Left renal pelvis (tissue), 4 donors: ENCODE results near the gene RTN4. TPM values are rescaled to one million over a fixed set of nuclear protein-coding genes. Genes with fewer than 3 reads are reported as not detected.
"Not testable (repeated sequence)": the region's sequence is repeated elsewhere in the genome, so short reads cannot be mapped to it uniquely, and the experiment has no call there.

Experiments used
- DNase-seq, 4 donors: peaks; one replicate each; pipeline ENCODE4 v3.0.0-alpha.2; 2013; ENCODE audit warnings: low read depth in 4 of 4, low spot score in 3 of 4
- polyA plus RNA-seq, 4 donors: library from polyadenylated mRNA; unstranded; fragments of 120-200 nt; gene quantifications; one replicate each; pipeline ENCODE4 v1.2.1, GENCODE V29; 2013; ENCODE audit not compliant: insufficient read length in 4 of 4

The RTN4 gene
- polyA plus RNA-seq, 4 donors = 297 to 398 (median 343) TPM

DNA sequence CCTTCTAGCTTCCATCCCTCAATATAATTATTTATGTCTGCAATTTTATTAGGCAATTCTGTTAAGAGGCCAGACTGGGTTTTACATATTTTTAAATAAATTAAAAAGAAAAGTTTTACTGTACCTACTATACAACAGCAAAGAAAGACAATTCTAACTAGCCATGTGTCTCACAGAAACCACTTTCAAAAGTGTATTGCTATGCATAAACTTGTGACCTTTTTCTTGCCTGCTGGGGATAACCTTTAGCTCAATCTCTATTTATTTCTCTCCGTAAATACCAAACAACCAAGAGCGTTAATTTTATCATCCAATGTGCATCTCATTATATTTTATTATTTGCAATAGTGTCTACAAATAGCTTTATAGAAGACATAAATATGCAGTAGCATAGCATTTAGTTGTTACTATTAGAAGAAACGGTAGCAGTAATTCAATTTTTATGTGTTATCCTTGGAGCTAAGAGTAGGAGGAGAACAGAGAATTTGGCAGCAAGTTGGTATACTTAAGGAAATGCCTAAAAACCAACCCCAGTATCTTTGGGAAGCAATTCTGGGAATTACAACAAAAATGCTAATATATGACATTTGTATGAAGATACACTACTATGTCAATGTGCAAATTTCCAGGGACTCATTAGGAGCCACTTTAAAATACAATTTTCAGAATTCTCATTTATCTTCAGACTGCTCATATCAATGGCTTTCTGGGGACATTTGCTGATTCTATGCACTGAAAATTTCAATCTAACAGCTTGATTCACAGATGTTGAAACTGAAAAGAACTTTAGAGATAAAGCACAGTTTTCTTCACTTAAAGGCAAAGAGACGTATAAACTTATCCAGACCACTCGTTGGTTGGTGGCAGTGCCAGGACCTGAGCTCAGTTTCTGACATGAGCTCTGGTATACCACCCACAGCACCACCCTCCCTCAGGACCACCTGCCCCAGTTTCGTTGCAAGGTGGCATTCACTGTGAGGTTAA, 23.0 kb upstream of the RTN4 start:
- DNase-seq = peak in 1 of 4 donors; percentile 6

DNA sequence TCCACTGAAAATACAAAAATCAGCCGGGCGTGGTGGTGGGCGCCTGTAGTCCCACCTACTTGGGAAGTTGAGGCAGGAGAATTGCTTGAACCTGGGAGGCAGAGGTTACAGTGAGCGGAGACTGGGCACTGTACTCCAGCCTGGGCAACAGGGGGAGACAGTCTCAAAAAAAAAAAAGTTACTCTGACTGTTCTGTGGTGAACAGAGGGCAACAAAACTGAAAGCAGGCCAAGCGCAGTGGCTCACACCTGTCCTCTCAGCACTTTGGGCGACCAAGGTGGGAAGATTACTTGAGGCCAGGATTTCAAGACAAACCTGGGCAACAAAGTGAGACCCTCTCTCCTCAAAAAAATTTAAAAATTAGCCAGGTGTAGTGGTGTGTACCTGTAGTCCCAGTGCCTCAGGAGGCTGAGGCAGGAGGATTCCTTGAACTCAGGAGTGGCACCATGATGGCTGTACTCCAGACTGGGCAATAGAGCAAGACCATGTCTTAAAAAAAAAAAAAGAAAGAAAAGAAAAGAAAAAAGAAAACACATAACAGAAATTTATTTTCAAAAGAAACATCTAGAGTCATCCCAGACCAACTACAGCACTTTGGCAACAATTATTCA, 13.6 kb upstream of the RTN4 start:
- DNase-seq = no peak

DNA sequence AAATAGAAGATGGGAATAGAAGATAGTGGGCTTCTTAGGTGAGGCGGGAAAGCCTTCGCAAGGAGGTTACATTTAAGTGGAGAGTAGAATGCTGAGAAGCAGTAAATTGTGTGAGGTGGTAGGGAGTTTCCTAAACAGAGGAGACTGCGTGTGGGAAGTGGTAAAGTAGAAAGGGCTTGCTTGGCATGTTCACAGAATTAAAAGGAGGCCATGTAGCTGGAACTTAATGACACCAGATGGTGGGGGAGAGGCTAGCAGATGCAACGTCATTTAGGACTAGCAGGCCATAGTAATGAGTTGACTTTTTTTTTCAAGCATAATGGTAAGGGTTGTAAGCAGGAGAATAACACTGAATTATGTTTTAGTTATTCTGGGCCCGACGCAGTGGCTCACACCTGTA, 13.0 kb upstream of the RTN4 start:
- DNase-seq = no peak

DNA sequence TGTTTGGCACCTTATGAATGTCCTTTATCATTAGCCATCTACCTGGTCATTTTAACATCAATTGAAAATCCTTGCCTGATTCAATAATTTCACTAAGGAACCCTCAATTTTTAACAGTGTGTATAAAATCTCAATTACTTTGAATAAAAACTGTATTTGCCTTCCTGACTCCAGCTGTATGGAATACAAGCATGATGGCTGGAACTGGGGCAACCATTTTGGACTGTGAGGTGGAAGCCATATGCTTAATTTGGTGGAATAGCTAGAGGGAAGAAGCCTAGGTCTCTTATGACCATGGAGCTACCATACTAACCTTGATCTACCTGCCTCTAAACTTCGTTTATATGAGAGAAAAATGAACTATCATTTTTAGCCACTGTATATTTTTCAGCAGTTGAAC, 12.5 kb upstream of the RTN4 start:
- no peak for DNase-seq

DNA sequence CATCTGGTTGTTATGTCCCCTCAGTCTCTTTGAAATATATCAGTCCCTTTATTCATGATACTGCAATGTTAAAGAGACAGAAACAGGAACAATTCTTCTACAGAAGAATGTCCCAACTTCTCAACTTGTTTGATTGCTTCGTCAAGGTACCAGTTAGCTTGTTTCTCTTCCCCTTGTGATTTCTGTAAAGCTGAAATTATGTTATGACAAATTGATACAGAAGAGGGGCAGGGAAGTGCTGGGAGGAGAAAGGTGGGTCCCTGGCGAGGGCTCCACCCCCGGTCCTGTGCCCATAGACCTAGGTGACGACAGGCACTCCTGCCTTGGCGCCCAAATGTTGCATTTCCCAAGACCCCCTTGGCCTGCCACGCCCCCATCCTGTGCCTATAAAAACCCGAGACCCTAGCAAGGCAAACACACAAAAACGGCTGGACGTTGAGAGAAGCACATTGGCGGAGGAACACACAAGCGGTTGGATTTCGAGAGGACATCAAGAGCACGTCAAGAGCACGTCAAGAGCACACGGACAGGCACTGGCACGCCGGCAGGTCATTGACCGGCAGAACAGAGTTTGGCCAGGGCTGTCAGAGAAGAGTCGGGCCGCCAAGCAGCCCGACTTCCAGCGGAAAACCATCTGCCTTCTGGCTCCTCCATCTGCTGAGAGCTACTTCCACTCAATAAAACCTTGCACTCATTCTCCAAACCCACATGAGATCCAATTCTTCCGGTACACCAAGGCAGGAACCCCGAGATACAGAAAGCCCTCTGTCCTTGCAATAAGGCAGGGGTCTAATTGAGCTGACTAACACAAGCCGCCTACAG, 11.5 kb upstream of the RTN4 start:
- no peak for DNase-seq

DNA sequence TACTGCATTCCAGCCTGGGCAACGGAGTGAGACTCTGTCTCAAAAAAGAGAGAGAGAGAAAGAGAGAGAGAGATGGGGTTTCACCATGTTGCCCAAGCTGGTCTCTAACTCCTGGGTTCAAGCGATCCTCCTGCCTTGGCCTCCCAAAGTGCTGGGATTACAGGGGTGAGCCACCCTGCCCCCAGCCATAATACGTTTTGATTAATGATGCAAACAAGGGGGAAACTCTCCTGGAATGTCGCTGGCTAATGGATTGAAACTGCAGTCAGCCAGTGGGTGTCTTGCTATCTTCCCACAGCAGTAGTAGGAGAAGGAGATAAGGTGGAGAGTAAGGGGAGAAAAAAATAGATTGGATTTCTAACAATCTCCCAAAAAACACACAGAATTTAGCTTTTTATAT, 9.5 kb upstream of the RTN4 start:
- no peak for DNase-seq

DNA sequence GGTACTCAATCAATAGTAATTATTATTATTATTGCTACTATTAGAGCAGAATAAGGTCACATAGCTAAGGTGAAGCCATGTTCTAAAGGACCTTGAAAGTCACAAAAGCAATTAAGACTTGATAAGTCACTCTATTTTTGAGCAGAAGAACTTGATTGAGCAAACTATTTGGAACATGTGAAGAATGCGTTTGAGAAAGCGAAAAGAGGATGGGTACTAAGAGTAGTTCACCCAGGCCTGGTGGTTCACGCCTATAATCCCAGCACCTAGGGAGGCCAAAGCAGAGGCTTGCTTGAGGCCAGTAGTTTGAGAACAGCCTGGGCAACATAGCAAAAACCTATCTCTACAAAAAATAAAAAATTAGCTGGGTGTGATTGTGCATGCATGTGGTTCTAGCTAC, 7.2 kb upstream of the RTN4 start:
- DNase-seq = no peak

DNA sequence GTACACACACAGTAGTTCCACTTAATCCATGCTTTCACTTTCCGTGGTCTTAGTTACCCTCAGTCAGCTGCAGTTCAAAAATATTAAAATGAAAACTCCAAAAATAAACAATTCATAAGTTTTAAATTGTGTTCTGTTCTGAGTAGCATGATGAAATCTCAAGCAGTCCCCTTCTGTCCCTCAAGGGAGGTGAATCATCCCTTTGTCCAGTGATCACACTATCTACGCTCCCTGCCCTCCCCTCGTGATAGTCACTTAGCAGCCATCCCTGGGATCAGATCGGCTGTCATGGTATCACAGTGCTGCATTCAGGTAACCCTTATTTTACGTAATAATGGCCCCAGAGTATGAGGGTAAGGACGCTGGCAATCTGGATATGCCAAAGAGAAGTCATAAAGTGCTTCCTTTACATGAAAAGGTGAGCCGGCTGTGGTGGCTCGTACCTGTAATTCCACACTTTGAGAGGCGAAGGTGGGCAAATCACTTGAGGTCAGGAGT, 5.8 kb upstream of the RTN4 start:
- DNase-seq = no peak

DNA sequence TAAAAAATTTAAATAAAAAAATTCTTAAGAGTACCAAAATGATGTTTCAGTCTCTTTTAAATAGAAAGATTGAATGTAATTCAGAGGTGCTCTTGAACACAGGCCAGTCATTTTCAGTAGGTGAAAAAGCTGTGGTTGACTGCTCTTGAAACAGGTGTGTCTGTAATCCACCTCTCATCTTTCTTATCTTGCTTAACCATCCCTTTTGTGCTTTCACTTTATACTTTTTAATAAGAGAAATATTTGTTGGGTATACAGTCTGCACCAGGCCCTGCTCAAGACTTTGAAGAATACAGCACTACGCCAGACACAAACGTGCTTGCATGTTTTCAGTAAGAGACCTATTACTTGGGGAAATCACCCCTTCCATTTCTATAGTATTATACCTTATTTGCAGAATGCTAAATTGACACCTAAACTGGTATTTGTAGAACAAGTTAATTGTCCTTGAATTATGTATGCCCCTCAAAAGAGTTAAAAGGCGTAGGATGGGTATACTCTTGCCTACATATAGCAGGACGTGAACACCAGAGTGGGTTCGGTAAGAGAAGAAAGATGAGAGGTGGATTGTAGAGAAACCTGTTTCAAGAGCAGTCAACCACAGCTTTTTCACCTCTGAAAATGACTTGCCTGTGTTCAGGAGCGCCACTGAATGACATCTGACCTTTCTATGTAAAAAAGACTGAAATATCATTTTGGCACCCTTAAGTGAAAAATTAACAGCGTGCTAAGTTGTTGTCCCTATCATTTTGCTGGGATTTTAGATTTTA, 4.0 kb upstream of the RTN4 start:
- no peak for DNase-seq

DNA sequence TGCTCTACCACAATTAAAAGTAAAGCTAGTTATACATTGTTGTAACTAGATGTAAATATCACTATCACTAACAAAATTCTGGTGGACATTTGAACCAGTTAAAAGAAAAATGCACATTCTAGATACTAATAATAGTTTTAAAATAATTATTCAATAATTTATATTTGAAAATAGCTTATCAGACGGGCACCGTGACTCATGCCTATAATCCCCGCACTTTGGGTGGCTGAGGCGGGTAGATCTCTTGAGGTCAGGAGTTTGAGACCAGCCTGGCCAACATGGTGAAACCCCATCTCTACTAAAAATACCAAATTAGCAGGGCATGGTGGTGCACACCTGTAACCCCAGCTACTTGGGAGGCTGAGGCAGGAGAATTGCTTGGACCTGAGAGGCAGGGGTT, 3.0 kb upstream of the RTN4 start:
- DNase-seq = not testable (repeated sequence)

DNA sequence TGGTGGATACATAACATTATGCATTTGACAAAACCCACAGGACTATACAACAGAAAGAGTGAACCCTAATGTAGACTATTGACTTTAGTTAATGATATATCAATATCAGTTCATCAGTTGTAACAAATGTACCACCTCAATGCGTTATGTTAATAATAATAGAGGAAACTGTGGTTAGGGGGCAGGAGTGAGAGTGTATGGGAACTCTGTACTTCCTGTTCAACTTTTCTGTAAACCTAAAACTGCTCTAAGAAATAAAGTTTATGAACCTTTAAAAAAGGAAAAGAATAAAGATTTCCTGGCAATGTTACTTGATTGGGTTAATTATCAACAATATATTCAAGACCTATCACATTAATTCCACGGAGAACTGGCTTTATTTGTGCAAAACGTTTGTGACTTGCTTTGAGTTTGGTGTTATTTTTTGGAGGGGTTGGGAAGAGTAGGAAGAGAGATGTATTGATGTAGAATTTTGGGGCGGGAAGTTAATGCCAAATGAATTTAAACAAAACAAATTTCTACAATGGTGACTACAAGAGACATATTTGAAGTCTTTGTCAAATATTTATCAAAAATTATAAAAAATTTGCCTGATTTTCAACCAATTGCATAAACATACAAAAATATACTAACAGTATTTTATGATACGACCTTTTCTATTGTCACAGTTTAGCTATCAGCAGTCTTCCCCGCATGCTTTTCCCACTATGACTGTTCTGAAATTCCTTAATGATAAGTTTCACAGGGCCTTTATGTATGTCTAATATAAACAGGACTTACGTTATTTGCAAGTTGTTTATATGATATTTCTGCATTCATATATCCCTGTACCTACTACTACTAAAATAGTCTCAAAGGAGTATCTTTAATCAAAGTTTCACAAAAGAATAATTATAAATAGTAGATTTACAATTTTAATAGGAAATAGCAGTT, 2.1 kb upstream of the RTN4 start:
- no peak for DNase-seq

DNA sequence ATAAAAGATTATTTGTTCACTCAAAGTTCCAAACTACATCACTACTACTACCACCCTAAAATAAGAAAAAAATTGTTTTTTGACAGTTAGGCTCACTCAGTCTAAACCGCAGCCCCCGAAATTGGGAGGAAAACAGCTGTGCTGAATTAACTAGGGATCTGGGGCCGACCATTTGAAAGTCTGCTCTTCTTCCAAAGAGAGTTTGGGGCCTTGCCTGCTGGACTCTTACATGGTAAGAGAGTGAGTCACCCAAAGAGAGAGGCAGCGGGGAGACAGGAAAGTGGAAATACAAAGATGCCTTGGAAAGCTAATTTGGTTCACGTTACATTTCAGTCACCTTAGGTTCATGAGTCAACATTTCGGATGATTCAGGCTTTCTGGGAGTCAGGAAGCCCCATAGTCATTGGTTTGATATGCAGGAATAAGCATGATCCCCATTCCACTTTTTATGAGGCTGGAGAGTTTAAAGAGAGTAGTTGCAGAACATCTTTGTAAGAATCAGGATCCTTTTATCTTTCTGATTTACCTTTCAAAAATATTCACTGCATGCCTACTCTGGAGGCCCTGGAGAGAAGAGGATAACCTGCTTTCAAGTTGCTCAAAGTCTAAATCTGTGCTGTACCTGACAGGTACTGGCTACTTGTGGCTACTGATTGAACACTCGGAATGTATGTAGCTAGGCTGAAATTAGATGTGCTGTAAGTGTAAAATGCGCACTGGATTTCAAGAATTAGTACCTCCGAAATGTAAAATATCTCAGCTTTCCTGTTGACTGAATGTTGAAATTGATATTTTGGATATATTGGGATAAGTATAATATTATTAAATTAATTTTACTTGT, 995 bp upstream of the RTN4 start:
- no peak for DNase-seq

DNA sequence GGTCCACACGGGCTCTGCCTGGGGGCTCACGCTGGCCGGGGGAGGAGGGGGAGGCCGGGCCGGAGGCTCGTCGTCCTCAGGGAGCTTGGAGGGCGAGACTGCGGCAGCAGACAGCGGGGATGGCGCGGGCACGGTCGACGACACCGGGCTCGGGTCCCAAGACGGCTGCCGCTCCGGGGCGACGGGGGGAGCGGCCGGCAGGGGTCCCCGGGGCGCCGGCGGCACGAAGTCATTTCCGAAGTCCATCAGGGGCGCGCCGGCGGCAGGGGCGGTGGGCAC, 491 bp downstream of the RTN4 start:
- DNase-seq = no peak

DNA sequence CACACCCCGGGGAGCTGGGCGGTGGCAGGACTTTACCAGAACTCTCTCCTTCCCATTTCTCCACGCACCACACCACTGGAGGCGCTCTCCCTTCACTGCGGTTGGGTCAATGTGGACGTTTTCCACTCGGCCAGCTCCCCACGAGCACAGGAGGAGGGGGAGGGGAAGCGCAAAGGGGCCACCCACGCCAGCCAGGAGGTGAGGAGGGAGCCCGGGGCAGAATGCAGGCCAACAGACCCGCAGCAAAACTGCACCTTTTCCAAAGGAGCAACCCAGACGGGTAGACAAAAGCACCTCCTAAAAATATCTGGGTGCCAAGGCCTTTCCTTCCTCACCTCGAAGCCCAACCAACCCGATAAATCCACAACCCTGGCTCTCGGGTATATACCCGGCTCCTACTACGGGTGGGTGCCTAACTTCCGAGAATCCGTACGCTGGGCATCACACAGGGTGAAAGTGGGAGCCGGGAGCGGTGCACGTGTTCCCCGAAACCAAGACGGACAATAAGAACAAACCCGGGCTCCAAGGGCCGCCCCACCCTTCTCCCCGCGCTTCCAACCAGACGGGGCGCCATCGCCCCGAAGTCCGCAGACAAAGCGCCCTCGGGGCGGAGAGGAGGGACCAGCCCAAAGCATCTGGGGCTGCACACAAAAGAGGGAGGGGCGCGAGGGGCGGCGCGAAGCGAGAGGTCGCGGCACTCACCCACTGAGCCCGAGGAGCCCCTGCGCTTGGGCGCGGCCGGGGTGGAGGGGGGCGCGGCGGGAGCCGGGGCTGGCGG, 1.0 kb downstream of the RTN4 start:
- DNase-seq = peak; percentile 77 to 84 (median 82)

DNA sequence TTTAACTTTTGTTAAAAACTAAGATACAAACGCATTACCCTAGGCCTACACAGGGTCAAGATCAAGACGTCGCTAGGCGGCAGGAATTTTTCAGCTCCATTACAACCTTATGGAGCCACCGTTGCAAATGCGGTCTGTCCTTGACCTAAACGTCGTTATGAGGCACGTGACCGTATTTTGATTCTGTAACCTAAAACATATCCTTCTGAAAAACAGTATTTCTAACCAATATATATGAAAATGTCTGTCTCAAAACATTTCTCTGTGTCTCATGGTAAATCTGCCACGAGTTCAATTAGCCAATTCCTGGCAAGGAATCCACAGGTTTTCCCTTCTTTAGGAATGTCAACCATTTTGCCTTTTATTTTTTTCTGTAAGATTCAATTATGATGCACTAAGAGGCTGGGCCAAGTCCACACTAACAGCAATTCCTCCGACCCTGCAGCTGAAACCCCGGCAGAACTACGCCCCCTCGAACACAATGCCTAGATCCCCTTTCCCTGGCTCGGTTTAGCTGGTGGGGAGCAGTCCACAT, 1.7 kb downstream of the RTN4 start:
- peak in 3 of 4 donors; percentile 45 to 70 (median 52) for DNase-seq

DNA sequence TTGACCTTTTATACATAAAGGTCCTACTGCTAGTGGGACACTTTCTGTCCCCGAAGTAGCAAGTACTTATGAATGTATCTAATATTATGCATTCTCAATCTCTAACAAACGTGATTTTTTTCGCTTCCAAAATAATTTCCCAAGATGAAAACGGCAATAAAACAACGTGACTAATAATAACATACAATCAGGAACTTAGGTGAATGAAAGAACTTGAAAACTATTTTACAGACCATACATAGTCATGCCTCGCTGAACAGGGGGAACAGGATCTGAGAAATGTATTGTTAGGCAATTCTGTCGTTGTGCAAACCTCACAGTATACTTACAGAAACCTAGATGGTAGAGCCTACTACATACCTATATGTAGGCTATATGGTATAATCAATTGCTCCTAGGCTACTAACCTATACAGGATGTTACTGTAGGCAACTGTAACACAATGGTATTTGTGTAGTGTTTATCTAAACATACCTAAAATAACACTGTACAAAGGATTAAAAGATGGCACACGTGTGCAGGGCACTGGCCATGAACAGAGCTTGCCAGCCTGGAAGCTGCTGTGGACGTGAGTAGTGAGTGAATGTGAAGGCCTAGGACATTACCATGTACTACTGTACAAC, 2.5 kb downstream of the RTN4 start:
- no peak for DNase-seq

DNA sequence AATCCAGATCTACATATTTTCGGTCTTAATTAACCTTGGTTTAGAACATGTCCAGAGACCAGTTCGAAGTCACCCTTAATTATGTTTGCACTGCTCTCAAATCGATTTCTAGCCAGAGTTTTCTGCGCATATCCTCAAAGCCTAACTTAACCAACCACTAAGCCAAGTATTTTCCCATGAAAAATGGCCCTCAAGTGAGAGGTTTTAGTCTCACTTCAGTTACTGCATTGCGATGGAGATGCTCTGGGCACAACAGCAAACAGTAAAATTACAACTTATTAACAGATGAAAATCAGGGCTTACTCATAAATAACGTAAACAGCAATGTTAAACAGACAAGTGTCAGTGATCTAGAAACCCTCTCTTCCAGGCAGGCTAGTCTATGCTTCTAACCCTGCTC, 4.5 kb downstream of the RTN4 start:
- no peak for DNase-seq
